GM03348 (cell line): ENCODE results near the gene PSMD9.

Experiments
- DNase-seq: peaks from one replicate; pipeline ENCODE4 v3.0.0; 2012; ENCODE audit warnings: low spot score

PSMD9 gene

DNA sequence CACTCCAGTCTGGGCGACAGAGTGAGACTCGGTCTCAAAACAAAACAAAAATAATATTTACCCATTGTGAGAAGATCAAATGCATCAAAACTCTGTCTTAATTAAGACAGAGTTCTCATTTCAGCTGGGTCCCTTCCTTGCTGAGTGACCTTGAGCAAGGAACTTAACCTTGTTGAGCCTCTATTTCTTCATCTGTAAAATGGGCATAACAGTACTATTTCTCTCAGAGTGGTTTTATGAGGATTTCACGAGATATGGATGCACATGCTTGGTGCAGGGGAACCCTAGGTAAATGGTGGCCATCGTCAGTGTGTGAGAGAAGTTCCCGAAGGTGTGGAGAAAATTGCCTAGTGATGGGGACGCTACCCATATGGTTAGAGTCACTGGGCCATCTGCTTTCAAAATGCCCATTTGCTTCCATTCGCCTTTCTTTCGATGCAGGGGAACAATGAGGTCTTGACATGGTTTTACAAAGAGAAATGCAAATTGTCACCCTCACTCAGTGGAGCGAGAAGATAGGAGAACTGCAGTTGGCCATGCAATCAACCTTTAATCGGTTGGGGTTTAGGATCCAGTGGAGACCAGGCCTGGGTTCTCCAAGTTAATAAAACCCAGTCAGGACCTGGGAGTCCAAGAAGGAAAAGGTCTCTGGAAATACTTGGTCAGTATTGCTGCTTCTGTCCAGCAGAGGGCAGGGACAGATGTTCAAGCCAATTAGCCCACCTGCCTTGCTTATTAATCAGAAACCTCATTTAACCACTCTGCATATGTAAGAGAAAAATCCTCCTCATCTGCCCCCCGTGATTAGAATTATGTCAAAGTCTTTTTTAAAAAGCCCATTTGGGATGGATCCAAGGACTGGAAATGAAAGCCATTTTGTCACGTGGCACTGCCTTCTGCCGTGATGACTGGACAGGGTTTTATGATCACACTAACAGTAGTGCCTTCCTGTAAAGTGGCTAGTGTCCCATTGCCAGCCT lies 67.0 kb downstream of the PSMD9 start:
- peak; percentile 46 for DNase-seq

- no peak for DNase-seq
These were observed 69.4 kb downstream of the PSMD9 start for GRCh38 chr12:121957861-121958515.

DNA sequence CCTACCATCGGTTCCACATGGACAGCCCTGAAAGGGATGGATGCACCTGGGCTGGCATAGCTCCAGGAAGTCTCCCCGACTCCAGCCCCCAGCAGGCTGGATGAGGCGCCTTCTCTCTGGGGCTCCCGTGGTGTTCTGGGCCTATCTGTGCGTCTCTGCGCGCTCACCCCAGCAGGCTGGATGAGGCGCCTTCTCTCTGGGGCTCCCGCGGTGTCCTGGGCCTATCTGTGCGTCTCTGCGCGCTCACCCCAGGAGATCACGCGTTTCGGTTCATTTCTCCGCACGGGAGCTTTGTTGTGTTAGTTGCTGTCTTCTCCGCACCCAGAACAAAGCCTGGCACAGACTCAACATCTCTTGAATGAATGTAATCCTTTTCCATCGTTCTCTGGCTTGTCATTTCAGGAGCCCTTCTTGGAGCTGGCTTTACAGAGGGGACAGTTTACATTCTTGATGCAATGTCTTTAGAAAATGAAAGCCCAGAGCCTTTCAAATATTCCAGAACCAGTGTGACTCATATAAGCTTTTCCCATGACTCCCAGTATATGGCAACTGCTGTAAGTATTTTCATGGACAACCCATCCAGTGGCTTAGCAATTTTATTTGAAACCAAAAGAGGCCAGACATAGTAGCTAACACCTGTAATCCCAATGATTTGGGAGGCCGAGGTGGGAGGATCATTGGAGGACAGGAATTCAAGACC lies 70.1 kb downstream of the PSMD9 start:
- peak; percentile 20 for DNase-seq

GRCh38 chr12:121960541-121960940 lies 72.0 kb downstream of the PSMD9 start:
- no peak for DNase-seq

DNA sequence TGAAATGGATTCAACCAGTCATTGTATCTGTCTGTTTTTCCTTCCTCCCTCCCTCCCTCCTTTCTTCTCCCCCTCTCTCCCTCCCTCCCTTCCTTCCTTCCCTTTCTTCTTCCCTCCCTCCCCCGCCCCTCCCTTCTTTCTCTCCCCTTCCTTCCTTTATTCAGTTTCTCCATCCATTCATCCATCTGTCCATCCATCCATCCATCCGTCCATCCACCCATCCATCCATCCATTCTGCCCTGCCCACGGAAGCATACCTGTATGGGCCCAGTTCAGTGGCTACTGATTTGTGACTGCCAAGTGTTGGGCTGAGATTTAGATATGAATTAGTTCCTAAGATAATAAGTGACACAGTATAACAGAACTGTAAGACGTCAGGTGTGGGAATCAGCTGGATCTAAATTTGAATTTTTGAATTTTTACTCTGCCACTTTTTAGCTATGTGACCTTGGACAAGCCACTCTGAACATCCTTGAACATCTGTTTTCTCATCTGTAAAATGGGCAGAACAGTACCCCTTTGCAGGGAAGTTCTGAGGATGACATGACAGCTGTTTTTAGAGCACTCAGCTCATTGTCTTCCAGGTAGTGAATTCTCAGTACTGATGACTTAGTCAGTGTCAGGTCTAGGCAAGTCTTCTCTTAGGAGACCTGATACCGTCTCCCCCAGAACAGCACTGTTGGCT lies 72.7 kb downstream of the PSMD9 start:
- DNase-seq: no peak

GRCh38 chr12:121963341-121964018 lies 74.9 kb downstream of the PSMD9 start:
- no peak for DNase-seq

DNA sequence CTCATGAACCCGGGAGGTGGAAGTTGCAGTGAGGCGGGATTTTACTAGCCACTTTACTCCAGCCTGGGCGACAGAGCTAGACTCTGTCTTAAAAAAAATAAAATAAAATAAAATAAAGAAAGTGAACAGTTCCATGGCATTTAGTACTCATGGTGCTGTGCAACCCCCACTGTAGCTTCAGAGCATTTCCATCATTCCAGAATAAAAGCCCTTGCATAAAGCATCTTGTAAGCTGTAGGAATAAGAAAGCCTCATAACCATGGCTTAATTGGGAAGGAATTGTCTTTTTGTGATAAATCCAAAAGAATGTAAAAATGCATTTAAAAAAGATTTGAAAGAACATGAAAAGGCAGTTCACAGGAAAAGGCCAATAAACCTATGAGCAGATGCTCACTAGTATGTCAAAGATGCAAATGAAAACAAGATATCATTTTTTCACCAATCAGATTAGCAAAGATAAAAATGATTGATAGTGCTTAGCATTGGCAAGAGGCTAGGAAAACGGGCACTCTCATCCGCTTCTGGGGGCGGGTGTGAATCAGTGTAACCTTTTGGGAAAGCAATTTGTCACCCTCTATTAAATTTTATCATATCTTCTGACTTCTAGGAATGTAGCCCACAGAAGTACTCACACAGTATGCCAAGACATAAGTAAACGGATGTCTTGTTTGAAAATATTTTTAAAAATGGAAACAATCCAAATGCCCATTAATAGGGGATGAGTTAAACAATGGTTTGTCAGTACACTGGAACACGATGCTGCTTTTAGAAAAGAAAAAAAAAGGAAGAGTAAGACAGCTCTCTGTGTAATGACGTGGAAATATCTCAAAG lies 76.4 kb downstream of the PSMD9 start:
- DNase-seq: peak; percentile 81

GRCh38 chr12:121966959-121967358 lies 78.4 kb downstream of the PSMD9 start:
- no peak for DNase-seq
